GM12875 (cell line): ENCODE results near the gene SFXN1.

Experiments used
- H3K4me3 ChIP-seq: one replicate; pipeline ENCODE4 v1.5.1; 2011; ENCODE audit warnings: low read depth, low read length, control low read depth
- CTCF ChIP-seq: IDR thresholded peaks from 2 replicates; pipeline ENCODE4 v1.5.1; 2011; ENCODE audit warnings: low read depth, mild to moderate bottlenecking, control low read depth, inconsistent platforms, low read length, moderate library complexity, borderline replicate concordance; ENCODE audit not compliant: insufficient read depth

Gene SFXN1

GRCh38 chr5:175466700-175467318 is 11.6 kb upstream of the SFXN1 start:
- no peak for TF ChIP-seq CTCF
- H3K4me3 ChIP-seq: no peak overlapping the region

GRCh38 chr5:175467983-175468690 is 10.2 kb upstream of the SFXN1 start:
- TF ChIP-seq CTCF: no peak
- H3K4me3 ChIP-seq: no peak overlapping the region

GRCh38 chr5:175468892-175469291 is 9.5 kb upstream of the SFXN1 start:
- no peak overlapping the region for H3K4me3 ChIP-seq
- no peak for TF ChIP-seq CTCF

- H3K4me3 ChIP-seq: no peak overlapping the region
- TF ChIP-seq CTCF: no peak
Measured at GRCh38 chr5:175469916-175470315, 8.4 kb upstream of the SFXN1 start.

GRCh38 chr5:175470781-175471180 is 7.6 kb upstream of the SFXN1 start:
- no peak for TF ChIP-seq CTCF
- no peak overlapping the region for H3K4me3 ChIP-seq

- TF ChIP-seq CTCF: no peak
- H3K4me3 ChIP-seq: no peak overlapping the region
Measured at GRCh38 chr5:175471196-175471595, 7.2 kb upstream of the SFXN1 start.

GRCh38 chr5:175471628-175472027 is 6.7 kb upstream of the SFXN1 start:
- H3K4me3 ChIP-seq: no peak overlapping the region
- no peak for TF ChIP-seq CTCF
